A549 (cell line): ENCODE results near the gene TYW1. TPM values are rescaled to one million over a fixed set of nuclear protein-coding genes. Genes with fewer than 3 reads are reported as not detected.
"Not testable (repeated sequence)": the region's sequence is repeated elsewhere in the genome, so short reads cannot be mapped to it uniquely, and the experiment has no call there.

Source experiments
- ATAC-seq, 2 experiments: fragments of 200-7000 bp in 1 of 2; fragments of >200 bp in 1 of 2; cut with Nextera tagmentation in 1 of 2; cut with Tn5 transposase in 1 of 2; 3 replicates each; pipeline versions ENCODE4 v1.8.0 to v1.9.1; 2018 to 2020; ENCODE audit warnings: mild to moderate bottlenecking in 1 of 2, moderate library complexity in 1 of 2
- CTCF ChIA-PET: fragments of 300-600 bp; sonication (Branson Sonifier 250); formaldehyde crosslinking; extraction: SDS; loops from one replicate; lab custom pipeline; 2021; ENCODE audit warnings: antibody characterized with exemption, inconsistent platforms; lab: Yijun Ruan, JAX
- POLR2A ChIA-PET: fragments of 350-600 bp; formaldehyde crosslinking; extraction: SDS; loops from one replicate; lab custom pipeline; 2021; ENCODE audit warnings: antibody characterized with exemption, inconsistent platforms; lab: Yijun Ruan, JAX
- DNase-seq, 2 experiments: peaks; one replicate each; pipeline versions ENCODE4 v3.0.0 to v3.0.0-alpha.2; 2011 to 2016; ENCODE audit warnings: low read depth in 1 of 2, low spot score in 1 of 2
- FAIRE-seq: peaks from 2 replicates; lab custom pipeline; 2011; peaks lifted over from hg19 to GRCh38; lab: Jason Lieb, UNC
- H3K27ac ChIP-seq, 2 experiments: fragments of >200 bp; sonication (Bioruptor Twin); formaldehyde crosslinking; 3 replicates each; pipeline ENCODE4 v1.5.1; 2016 to 2017
- H3K4me1 ChIP-seq: fragments of >200 bp; sonication (Bioruptor Twin); formaldehyde crosslinking; 3 replicates; pipeline ENCODE4 v1.6.1; 2016
- H3K4me2 ChIP-seq: fragments of >200 bp; sonication (Bioruptor Twin); formaldehyde crosslinking; 3 replicates; pipeline ENCODE4 v1.6.1; 2016
- H3K4me3 ChIP-seq: fragments of >200 bp; sonication (Bioruptor Twin); formaldehyde crosslinking; 3 replicates; pipeline ENCODE4 v1.5.1; 2016
- H3K9me3 ChIP-seq: fragments of >200 bp; sonication (Bioruptor Twin); formaldehyde crosslinking; 3 replicates; pipeline ENCODE4 v1.6.1; 2016
- BCL3 ChIP-seq: fragments of >200 bp; sonication (Bioruptor Twin); formaldehyde crosslinking; IDR thresholded peaks from 3 replicates; pipeline ENCODE4 v1.6.1; 2016
- BHLHE40 ChIP-seq: IDR thresholded peaks from 2 replicates; pipeline ENCODE4 v1.6.1; 2012; ENCODE audit warnings: low read depth, low read length, inconsistent platforms
- CBX2 ChIP-seq: fragments of 200-600 bp; sonication (generic); IDR thresholded peaks from 2 replicates; pipeline ENCODE4 v1.6.1; 2016; ENCODE audit warnings: low read depth, mild to moderate bottlenecking, borderline replicate concordance
- CEBPB ChIP-seq, 2 experiments: fragments of >200 bp in 1 of 2; sonication (Bioruptor Twin) in 1 of 2; formaldehyde crosslinking in 1 of 2; IDR thresholded peaks; 2 replicates each; pipeline ENCODE4 v1.6.1; 2012 to 2016
- CTCF ChIP-seq: fragments of >200 bp; sonication (Bioruptor Twin); formaldehyde crosslinking; IDR thresholded peaks from 3 replicates; pipeline ENCODE4 v1.5.1; 2016
- E2F6 ChIP-seq: IDR thresholded peaks from 2 replicates; pipeline ENCODE4 v1.6.1; 2012; ENCODE audit warnings: low read depth, borderline replicate concordance
- ELK1 ChIP-seq: fragments of 150-350 bp; IDR thresholded peaks from 2 replicates; pipeline ENCODE4 v1.6.1; 2014; ENCODE audit warnings: low read depth, mild to moderate bottlenecking, low read length
- ESRRA ChIP-seq: fragments of 150-350 bp; IDR thresholded peaks from 2 replicates; pipeline ENCODE4 v1.6.1; 2014; ENCODE audit warnings: mild to moderate bottlenecking, low read length, borderline replicate concordance
- HMGXB4 ChIP-seq: fragments of 250-450 bp; sonication (Bioruptor Pico); IDR thresholded peaks from 2 replicates; pipeline ENCODE4 v1.5.0; 2021; ENCODE audit warnings: mild to moderate bottlenecking, moderate library complexity, borderline replicate concordance
- HOXA7 ChIP-seq: fragments of 250-450 bp; sonication (Bioruptor Pico); IDR thresholded peaks from 2 replicates; pipeline ENCODE4 v1.5.0; 2020; ENCODE audit warnings: mild to moderate bottlenecking, moderate library complexity
- HOXB13 ChIP-seq: fragments of 250-450 bp; sonication (Bioruptor Pico); IDR thresholded peaks from 2 replicates; pipeline ENCODE4 v1.5.0; 2020; ENCODE audit warnings: low read depth, mild to moderate bottlenecking, moderate library complexity
- HOXB5 ChIP-seq: fragments of 250-450 bp; sonication (Bioruptor Pico); IDR thresholded peaks from 2 replicates; pipeline ENCODE4 v1.5.0; 2020; ENCODE audit warnings: mild to moderate bottlenecking, moderate library complexity
- JUN ChIP-seq, 2 experiments: fragments of >200 bp; sonication (Bioruptor Twin); formaldehyde crosslinking; IDR thresholded peaks; 2 replicates in 1 of 2; 3 replicates in 1 of 2; pipeline ENCODE4 v1.6.1; 2016 to 2017
- JUNB ChIP-seq: fragments of >200 bp; sonication (Bioruptor Twin); formaldehyde crosslinking; IDR thresholded peaks from 2 replicates; pipeline ENCODE4 v1.6.1; 2016
- MAFK ChIP-seq: fragments of 450-650 bp; IDR thresholded peaks from 2 replicates; pipeline ENCODE4 v1.6.1; 2014; ENCODE audit not compliant: partially characterized antibody
- MAZ ChIP-seq: fragments of 150-350 bp; IDR thresholded peaks from 2 replicates; pipeline ENCODE4 v1.6.1; 2014; ENCODE audit warnings: antibody characterized with exemption, low read depth, low read length, borderline replicate concordance
- NPAS2 ChIP-seq: fragments of 250-450 bp; sonication (Bioruptor Pico); IDR thresholded peaks from 2 replicates; pipeline ENCODE4 v1.8.0; 2022; ENCODE audit warnings: mild to moderate bottlenecking, moderate library complexity, borderline replicate concordance
- PHF8 ChIP-seq: fragments of 200-600 bp; sonication (generic); IDR thresholded peaks from 2 replicates; pipeline ENCODE4 v1.6.1; 2016; ENCODE audit warnings: low read depth, mild to moderate bottlenecking, antibody characterized with exemption, moderate library complexity, borderline replicate concordance
- POLR2A ChIP-seq: IDR thresholded peaks from 2 replicates; pipeline ENCODE4 v1.6.1; 2012; ENCODE audit warnings: mild to moderate bottlenecking, low read length
- POLR2AphosphoS2 ChIP-seq: conservative IDR thresholded peaks from 2 replicates; pipeline ENCODE4 v1.6.1; 2012; ENCODE audit warnings: low read length, improper control_type of control experiment, inconsistent platforms
- RCOR1 ChIP-seq: fragments of 150-350 bp; IDR thresholded peaks from 2 replicates; pipeline ENCODE4 v1.6.1; 2014; ENCODE audit warnings: antibody characterized with exemption, low read length, low read depth
- SREBF2 ChIP-seq: fragments of 450-650 bp; IDR thresholded peaks from 2 replicates; pipeline ENCODE4 v1.6.1; 2014; ENCODE audit warnings: mild to moderate bottlenecking, moderate library complexity
- TP53 ChIP-seq: fragments of 250-450 bp; sonication (Bioruptor Pico); IDR thresholded peaks from 2 replicates; pipeline ENCODE4 v1.5.0; 2021; ENCODE audit warnings: mild to moderate bottlenecking, moderate library complexity
- WGBS: methylation state at CpG from one replicate; pipeline ENCODE4 v1.1.6; 2017; ENCODE audit errors: missing lambda C conversion rate; 5-methylcytosine and 5-hydroxymethylcytosine counted together
- polyA plus RNA-seq, 4 experiments: library from polyadenylated mRNA; depleted of rRNA in 3 of 4; stranded (reverse); fragments of >200 nt; fragmentation: RNase III in 1 of 4; extraction: RNeasy Plus Mini Kit Qiagen cat#74134 plus additional on column Dnase treatment in 1 of 4; gene quantifications; 2 replicates in 3 of 4; 3 replicates in 1 of 4; pipeline ENCODE4 v1.2.3, GENCODE V29; 2011 to 2017

Gene TYW1
- polyA plus RNA-seq, 2 of the 4 experiments (the other 2 are of a cell fraction): 15.3 to 26.9 TPM

- H3K4me1 ChIP-seq: no peaks in the 10 kb centered on the region
- POLR2A ChIA-PET: no interaction called here
- no peak overlapping the region for H3K27ac ChIP-seq
- no peaks in the 10 kb centered on the region for H3K9me3 ChIP-seq
- no peak for DNase-seq
- no peak overlapping the region for H3K4me2 ChIP-seq
- H3K4me3 ChIP-seq: no peak overlapping the region
- CTCF ChIA-PET: no interaction called here
- FAIRE-seq: no peak
- ATAC-seq: peak in 1 of 2 experiments; percentile 22; a peak in 3 of 6 replicates
- 86% methylated on average over 5 of the region's 5 CpGs for WGBS
- no peak for TF ChIP-seq ELK1
- TF ChIP-seq RCOR1: no peak
- no peak for TF ChIP-seq POLR2AphosphoS2
- no peak for TF ChIP-seq CEBPB (IDR thresholded peaks at IDR 0.05)
- TF ChIP-seq HOXB13: no peak
- no peak for TF ChIP-seq MAZ
- TF ChIP-seq CBX2: no peak
- no peak for TF ChIP-seq NPAS2 (CRISPR knock-in tag)
- no peak for TF ChIP-seq BCL3
- no peak for TF ChIP-seq BHLHE40
- no peak for TF ChIP-seq E2F6
- TF ChIP-seq POLR2A: no peak
Observed at GRCh38 chr7:66961096-66961495, 35.5 kb upstream of the TYW1 start.

GRCh38 chr7:66964411-66964810 lies 32.2 kb upstream of the TYW1 start:
- FAIRE-seq: no peak
- WGBS: 71% methylated on average over 4 of the region's 4 CpGs
- peak in 1 of 2 experiments; percentile 37; a peak in 2 of 6 replicates for ATAC-seq
- H3K4me1 ChIP-seq: no peaks in the 10 kb centered on the region
- ChIA-PET CTCF (no interaction called here), POLR2A (no interaction called here)
- no peak overlapping the region for H3K4me3 ChIP-seq
- H3K27ac ChIP-seq: no peak overlapping the region
- peak in 1 of 2 experiments; percentile 20 for DNase-seq
- no peak for TF ChIP-seq JUN (IDR thresholded peaks at IDR 0.05)
- no peak for TF ChIP-seq TP53
- H3K9me3 ChIP-seq: no peaks in the 10 kb centered on the region
- no peak overlapping the region for H3K4me2 ChIP-seq

- Histone ChIP-seq H3K27ac (no peak overlapping the region), H3K4me1 (no peaks in the 10 kb centered on the region), H3K4me3 (no peak overlapping the region), H3K9me3 (no peaks in the 10 kb centered on the region), H3K4me2 (no peak overlapping the region)
- ChIA-PET POLR2A (no interaction called here), CTCF (no interaction called here)
- no peak for DNase-seq
- FAIRE-seq: no peak
- ATAC-seq: no peak
- TF ChIP-seq JUNB: no peak
- no peak for TF ChIP-seq MAFK
- no peak for TF ChIP-seq HOXA7 (CRISPR knock-in tag)
- no peak for TF ChIP-seq HOXB5 (CRISPR knock-in tag)
- no peak for TF ChIP-seq PHF8
- TF ChIP-seq ESRRA: no peak
- TF ChIP-seq HMGXB4: no peak
- no peak for TF ChIP-seq SREBF2
- TF ChIP-seq JUN (IDR thresholded peaks at IDR 0.05): no peak
- no peak for TF ChIP-seq BCL3
- no peak for TF ChIP-seq CTCF
- 83% methylated on average over 5 of the region's 6 CpGs for WGBS
Observed at GRCh38 chr7:66967029-66967428, 29.6 kb upstream of the TYW1 start.

- H3K4me3 ChIP-seq, H3K27ac ChIP-seq, H3K4me1 ChIP-seq, POLR2A ChIA-PET, H3K9me3 ChIP-seq, H3K4me2 ChIP-seq, FAIRE-seq, DNase-seq, ATAC-seq: not testable (repeated sequence)
- CTCF ChIA-PET: interaction anchor here (1.6 kb wide), 1 partner anchor 12 kb away, joined by 3 read pairs; no protein-coding TSS in a partner anchor
- 93% methylated on average over 5 of the region's 5 CpGs for WGBS
Observed at GRCh38 chr7:66969001-66969400, 27.6 kb upstream of the TYW1 start.
